Epithelial cell of esophagus (primary cell): ENCODE results near the gene HERC2.

Experiments
- DNase-seq: peaks from one replicate; pipeline ENCODE4 v3.0.0; 2010; ENCODE audit warnings: low read depth
- H3K4me3 ChIP-seq: 2 replicates; pipeline ENCODE4 v1.5.1; 2011; ENCODE audit warnings: mild to moderate bottlenecking, low read length, control low read depth
- TF ChIP-seq, protein P1 (sequence below): IDR thresholded peaks from 2 replicates; pipeline ENCODE4 v1.5.1; 2011; ENCODE audit warnings: low read depth, mild to moderate bottlenecking, low read length, control low read depth, inconsistent platforms; ENCODE audit not compliant: insufficient read depth; ENCODE audit errors: missing control alignments

The HERC2 gene

DNA sequence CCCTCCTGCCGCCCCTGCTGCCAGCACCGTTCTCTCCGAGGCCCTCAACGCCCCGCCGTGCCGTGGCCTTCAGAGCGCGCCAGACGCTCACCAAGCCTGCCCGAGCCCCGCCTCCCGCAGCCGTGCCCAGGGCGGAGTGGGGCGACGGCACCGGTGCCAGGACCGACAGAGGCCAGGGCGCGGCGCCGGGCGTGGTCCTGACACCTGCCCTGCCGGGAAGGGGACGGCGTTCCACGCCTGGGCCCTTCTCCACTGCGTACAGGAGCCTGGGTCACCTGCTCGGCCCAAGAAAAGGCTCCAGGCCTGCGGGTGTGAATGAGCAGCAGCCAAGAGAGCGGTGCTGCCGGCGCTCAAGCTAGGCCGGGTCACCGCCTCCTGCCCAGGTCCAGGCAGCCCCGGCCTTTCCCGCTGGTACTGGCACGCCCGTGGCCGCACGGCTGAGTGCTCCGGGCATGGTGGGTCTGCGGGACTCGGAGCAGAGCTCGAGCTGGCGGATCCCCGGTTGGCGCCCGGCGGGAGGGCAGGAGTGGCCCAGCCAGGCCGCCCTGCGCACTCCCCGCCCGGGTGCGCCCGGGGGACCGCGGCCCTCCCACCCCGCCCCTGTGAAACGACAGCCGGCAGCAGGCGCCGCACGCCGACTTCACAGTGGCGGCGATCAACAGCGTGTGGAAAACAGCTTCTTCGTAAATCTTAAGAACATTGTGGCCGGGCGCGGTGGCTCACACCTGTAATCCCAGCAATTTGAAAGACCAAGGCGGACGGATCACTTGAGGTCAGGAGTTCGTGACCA lies 227.1 kb downstream of the HERC2 start:
- no peak for DNase-seq
- no peak overlapping the region for H3K4me3 ChIP-seq
- TF ChIP-seq, protein P1, sequence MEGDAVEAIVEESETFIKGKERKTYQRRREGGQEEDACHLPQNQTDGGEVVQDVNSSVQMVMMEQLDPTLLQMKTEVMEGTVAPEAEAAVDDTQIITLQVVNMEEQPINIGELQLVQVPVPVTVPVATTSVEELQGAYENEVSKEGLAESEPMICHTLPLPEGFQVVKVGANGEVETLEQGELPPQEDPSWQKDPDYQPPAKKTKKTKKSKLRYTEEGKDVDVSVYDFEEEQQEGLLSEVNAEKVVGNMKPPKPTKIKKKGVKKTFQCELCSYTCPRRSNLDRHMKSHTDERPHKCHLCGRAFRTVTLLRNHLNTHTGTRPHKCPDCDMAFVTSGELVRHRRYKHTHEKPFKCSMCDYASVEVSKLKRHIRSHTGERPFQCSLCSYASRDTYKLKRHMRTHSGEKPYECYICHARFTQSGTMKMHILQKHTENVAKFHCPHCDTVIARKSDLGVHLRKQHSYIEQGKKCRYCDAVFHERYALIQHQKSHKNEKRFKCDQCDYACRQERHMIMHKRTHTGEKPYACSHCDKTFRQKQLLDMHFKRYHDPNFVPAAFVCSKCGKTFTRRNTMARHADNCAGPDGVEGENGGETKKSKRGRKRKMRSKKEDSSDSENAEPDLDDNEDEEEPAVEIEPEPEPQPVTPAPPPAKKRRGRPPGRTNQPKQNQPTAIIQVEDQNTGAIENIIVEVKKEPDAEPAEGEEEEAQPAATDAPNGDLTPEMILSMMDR: no peak

DNA sequence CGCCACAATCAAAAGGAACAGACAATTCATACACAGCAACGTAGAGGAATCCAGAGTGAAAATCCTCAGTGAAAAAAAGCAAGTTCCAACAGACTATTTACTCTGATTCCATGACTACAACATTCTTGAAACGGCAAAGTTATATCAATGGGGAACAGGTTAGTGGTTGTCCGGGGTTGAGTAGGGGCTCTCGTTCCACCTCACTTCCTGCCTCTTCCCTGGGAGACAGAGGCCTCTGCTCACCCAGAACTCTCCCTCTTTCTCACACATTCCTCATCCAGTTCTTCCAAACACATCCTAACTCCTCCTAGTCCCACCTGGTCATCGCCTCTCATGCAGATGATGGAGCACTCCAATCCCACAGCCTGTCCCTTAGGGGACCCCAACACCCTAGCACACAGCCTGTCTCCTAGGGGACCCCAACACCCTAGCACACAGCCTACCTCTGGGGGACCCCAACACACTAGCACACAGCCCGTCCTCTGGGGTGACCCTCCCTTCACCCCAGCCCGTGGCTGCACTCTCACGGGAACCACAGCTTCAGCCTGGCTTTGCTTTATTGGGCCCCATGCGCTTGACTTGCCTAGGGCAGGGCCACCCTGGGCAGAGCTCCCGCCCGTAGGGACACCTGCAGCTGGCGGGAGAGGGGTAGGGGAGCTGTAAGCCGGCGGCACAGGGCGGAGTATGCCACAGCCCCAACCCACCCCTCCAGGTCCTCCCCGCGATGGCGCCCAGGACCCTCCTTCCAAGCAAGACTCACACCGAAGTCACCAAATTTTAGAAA lies 228.0 kb downstream of the HERC2 start:
- no peak for DNase-seq
- TF ChIP-seq, protein P1: no peak
- H3K4me3 ChIP-seq: no peak overlapping the region

DNA sequence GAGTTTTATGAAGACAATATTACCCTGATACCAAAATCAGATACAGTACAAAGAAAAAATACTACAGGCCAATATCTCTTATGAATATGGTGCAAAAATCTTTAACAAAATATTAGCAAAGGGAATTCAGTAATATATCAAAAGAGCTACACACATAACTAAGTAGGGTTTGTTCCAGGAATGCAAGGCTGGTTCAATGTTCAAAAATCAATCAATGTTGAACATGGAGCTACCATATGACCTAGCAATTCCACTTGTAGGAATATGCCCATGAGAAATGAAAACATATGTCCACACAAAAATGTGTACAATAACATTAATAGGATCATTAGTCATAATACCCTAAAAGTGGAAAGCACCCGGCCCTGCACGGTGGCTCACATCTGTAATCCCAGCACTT lies 230.7 kb downstream of the HERC2 start:
- no peak for DNase-seq
- TF ChIP-seq, protein P1: no peak
- H3K4me3 ChIP-seq: no peak overlapping the region

DNA sequence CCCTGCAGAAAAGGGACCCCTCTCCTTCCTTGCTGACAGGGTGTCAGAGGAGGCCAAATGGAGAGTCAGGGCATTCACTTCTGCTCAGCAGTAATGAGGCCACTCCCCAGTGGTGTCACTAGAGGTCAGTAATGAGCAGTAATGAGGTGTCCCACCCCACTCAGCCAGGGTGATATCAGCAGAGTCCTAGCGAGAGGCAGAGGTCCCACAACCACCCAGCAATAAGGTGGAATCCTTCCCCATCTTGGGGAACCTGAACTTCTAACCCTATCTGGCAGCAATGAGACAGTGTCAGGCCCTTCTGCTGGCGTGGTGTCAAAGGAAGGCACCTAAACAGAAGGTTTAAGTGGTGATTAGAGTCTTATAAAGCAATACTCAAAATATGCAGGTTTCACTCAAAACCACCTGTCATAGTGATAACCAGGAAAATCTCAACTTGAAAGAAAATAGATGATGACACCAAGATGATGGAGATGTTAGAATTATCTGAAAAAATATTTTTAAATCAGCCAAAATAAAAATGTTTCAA lies 235.7 kb downstream of the HERC2 start:
- H3K4me3 ChIP-seq: no peak overlapping the region
- DNase-seq: peak; percentile 62
- TF ChIP-seq, protein P1: peak; percentile 78

DNA sequence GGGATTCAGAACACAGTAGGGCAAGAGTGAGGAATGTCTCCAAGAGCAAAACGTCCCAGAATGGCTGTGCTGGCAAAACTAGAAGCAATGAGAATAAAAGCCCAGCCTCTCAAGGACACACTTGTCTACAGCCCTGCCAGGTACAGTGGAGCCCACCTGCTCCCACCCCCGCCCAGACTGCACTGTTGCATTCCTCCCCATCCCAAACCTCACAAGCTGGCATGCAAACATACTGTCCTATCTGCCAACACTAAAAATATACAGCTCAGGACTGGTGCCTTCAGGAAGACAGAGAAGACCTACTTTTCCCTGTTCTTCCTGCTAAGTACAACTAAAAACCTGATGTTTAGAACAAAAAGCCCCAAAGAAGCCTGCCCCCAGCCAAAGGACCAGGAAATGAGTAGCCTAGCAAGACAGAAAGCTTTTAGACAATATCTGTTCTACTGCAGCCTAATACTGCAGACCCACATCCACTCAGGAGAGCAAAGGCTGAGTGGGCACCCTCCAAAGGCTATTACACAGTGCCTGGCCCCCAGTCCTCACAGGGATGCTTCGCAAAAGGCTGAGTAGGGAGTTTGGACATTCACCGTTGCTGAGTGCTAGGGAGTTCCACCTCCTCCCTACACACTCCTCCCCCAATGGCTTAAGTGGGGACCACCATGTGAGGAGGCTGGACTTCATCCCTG lies 236.3 kb downstream of the HERC2 start:
- DNase-seq: no peak
- TF ChIP-seq, protein P1: no peak
- no peak overlapping the region for H3K4me3 ChIP-seq

DNA sequence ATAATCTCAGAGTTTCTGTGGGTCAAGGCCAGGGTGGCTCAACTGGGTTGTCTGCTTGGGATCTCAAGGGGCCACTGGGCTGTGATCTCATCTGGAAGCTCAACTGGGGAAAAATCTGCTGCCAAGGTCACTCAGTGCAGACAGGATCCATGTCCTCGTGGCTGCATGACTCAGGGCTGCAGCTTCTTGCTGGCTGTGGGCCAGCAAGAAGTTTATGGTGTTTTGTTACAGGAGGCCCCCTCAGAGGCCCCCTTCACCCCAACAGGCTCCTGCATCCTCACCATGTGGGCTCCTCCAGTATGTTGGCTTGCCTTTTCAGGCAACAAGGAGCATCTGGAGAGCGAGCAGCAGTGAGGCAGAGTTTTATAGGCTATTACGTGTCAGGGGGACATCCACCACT lies 237.4 kb downstream of the HERC2 start:
- no peak for DNase-seq
- TF ChIP-seq, protein P1: no peak

More for the DNA sequence above, 237.4 kb downstream of the HERC2 start:
- H3K4me3 ChIP-seq: no peak overlapping the region
